Endodermal cell (in vitro differentiated cells): ENCODE data around the gene CRY1. TPM values are rescaled to one million over a fixed set of nuclear protein-coding genes. Genes with fewer than 3 reads are reported as not detected.

Source experiments
- DNase-seq: peaks from one replicate; pipeline ENCODE4 v3.0.0-alpha.2; 2017
- H3K27ac ChIP-seq: 2 replicates; pipeline ENCODE4 v1.5.1; 2013; ENCODE audit warnings: mild to moderate bottlenecking, low read depth, low read length, moderate library complexity
- H3K27me3 ChIP-seq: 2 replicates; pipeline ENCODE4 v1.6.1; 2013; ENCODE audit warnings: mild to moderate bottlenecking, low read length, moderate library complexity; ENCODE audit not compliant: insufficient read depth, control insufficient read depth, poor library complexity, severe bottlenecking
- H3K36me3 ChIP-seq: 2 replicates; pipeline ENCODE4 v1.7.0; 2013; ENCODE audit warnings: mild to moderate bottlenecking, low read length, moderate library complexity; ENCODE audit not compliant: control insufficient read depth, insufficient read depth
- H3K4me1 ChIP-seq: one replicate; pipeline ENCODE4 v1.7.0; 2013; ENCODE audit warnings: low read length; ENCODE audit not compliant: control insufficient read depth, insufficient read depth
- H3K4me3 ChIP-seq: 2 replicates; pipeline ENCODE4 v1.5.1; 2013; ENCODE audit warnings: mild to moderate bottlenecking, low read length, moderate library complexity
- H3K9ac ChIP-seq: 2 replicates; pipeline ENCODE4 v1.6.1; 2013; ENCODE audit warnings: mild to moderate bottlenecking, low read length, moderate library complexity; ENCODE audit not compliant: poor library complexity, severe bottlenecking; ENCODE audit errors: extremely low read depth
- H3K9me3 ChIP-seq: 2 replicates; pipeline ENCODE4 v1.6.1; 2013; ENCODE audit warnings: mild to moderate bottlenecking, low read length, moderate library complexity; ENCODE audit not compliant: control insufficient read depth
- H3K27ac Mint-ChIP-seq: 2 replicates; pipeline ENCODE4 v1.8.0; 2020; ENCODE audit warnings: mixed read lengths
- H3K27me3 Mint-ChIP-seq: 2 replicates; pipeline ENCODE4 v1.8.0; 2021; ENCODE audit warnings: mild to moderate bottlenecking, mixed read lengths; ENCODE audit not compliant: insufficient read depth
- H3K36me3 Mint-ChIP-seq: 2 replicates; pipeline ENCODE4 v1.8.0; 2020; ENCODE audit warnings: low read depth, mixed read lengths
- H3K4me1 Mint-ChIP-seq: 2 replicates; pipeline ENCODE4 v1.8.0; 2020; ENCODE audit warnings: mixed read lengths
- H3K4me3 Mint-ChIP-seq: 2 replicates; pipeline ENCODE4 v1.8.0; 2020; ENCODE audit warnings: mild to moderate bottlenecking, moderate library complexity, mixed read lengths
- H3K9me3 Mint-ChIP-seq: 2 replicates; pipeline ENCODE4 v1.8.0; 2020; ENCODE audit warnings: mild to moderate bottlenecking, mixed read lengths
- WGBS, 2 experiments: methylation state at CpG; one replicate each; pipeline versions ENCODE4 v1.1.5 to v1.1.7; 2013; ENCODE audit warnings: missing lambda C conversion rate in 2 of 2, mixed read lengths in 1 of 2; ENCODE audit not compliant: insufficient coverage in 1 of 2, insufficient read length in 1 of 2; 5-methylcytosine and 5-hydroxymethylcytosine counted together
- total RNA-seq, 2 donors: library from RNA; stranded (reverse); fragmentation: NEBNext Ultra II Directional in 1 of 2; extraction: Animal tissue kit (Norgen Biotek cat#: 25700) in 1 of 2; gene quantifications; 2 replicates in 1 of 2; 3 replicates in 1 of 2; pipeline ENCODE4 v1.2.1, GENCODE V29; 2021
- TF ChIP-seq, protein P1 (sequence below): fragments of 200-600 bp; sonication (generic); conservative IDR thresholded peaks from 2 replicates; pipeline ENCODE4 v1.5.0; 2021; ENCODE audit warnings: antibody characterized with exemption, mild to moderate bottlenecking

CRY1 gene
- total RNA-seq, 2 donors from 2014 or later: 29.9 to 33.4 TPM

- no peaks in the 10 kb centered on the region for H3K27me3 Mint-ChIP-seq
- DNase-seq: no peak
- Histone ChIP-seq H3K36me3 (peaks cover 5% of the 10 kb centered on the region), H3K27me3 (no peaks in the 10 kb centered on the region), H3K4me1 (no peaks in the 10 kb centered on the region), H3K9me3 (peaks cover 11% of the 10 kb centered on the region), H3K4me3 (peak overlapping the region; percentile 97), H3K9ac (no peak overlapping the region), H3K27ac (no peak overlapping the region)
- 60 to 97% methylated on average over 1 to 2 of the region's 2 CpGs for WGBS, 2 experiments
- peaks cover 20% of the 10 kb centered on the region for H3K36me3 Mint-ChIP-seq
- no peak overlapping the region for H3K27ac Mint-ChIP-seq
- TF ChIP-seq, protein P1, sequence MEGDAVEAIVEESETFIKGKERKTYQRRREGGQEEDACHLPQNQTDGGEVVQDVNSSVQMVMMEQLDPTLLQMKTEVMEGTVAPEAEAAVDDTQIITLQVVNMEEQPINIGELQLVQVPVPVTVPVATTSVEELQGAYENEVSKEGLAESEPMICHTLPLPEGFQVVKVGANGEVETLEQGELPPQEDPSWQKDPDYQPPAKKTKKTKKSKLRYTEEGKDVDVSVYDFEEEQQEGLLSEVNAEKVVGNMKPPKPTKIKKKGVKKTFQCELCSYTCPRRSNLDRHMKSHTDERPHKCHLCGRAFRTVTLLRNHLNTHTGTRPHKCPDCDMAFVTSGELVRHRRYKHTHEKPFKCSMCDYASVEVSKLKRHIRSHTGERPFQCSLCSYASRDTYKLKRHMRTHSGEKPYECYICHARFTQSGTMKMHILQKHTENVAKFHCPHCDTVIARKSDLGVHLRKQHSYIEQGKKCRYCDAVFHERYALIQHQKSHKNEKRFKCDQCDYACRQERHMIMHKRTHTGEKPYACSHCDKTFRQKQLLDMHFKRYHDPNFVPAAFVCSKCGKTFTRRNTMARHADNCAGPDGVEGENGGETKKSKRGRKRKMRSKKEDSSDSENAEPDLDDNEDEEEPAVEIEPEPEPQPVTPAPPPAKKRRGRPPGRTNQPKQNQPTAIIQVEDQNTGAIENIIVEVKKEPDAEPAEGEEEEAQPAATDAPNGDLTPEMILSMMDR: no peak
- no peak overlapping the region for H3K4me3 Mint-ChIP-seq
- H3K9me3 Mint-ChIP-seq: peaks cover 1% of the 10 kb centered on the region
- peaks cover 2% of the 10 kb centered on the region for H3K4me1 Mint-ChIP-seq
Observed at GRCh38 chr12:107090711-107091110, 2.6 kb downstream of the CRY1 start.

DNA sequence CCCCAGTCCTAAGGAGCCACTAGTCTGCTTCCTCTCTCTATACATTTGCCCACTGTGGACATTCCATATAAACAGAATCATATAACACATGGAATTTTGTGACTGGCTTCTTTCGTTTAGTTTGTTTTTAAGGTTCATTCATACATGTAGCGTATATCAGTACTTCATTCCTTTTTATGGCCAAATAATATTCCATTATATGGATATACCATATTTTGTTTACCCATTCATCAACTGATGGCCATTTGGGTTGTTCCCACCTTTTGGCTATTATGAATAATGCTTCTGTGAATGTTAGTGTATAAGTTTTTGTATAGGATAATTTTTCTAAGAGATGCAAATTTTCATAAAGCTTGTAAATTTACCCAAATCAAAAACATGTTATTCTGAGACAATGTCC lies 4.4 kb downstream of the CRY1 start:
- WGBS, 2 experiments: 100% methylated on average over 2 of the region's 2 CpGs; no CpG with 5 or more reads in 1 of the 2 experiments
- no peaks in the 10 kb centered on the region for H3K27me3 Mint-ChIP-seq

GRCh38 chr12:107086314-107086713 lies 7.0 kb downstream of the CRY1 start:
- 91 to 100% methylated on average over 3 of the region's 3 CpGs for WGBS, 2 experiments
- no peaks in the 10 kb centered on the region for H3K27me3 Mint-ChIP-seq

More for the DNA sequence above, 4.4 kb downstream of the CRY1 start:
- Mint-ChIP-seq H3K4me3 (no peak overlapping the region), H3K9me3 (peaks cover 2% of the 10 kb centered on the region), H3K36me3 (peaks cover 27% of the 10 kb centered on the region), H3K4me1 (peaks cover 1% of the 10 kb centered on the region), H3K27ac (no peak overlapping the region)
- TF ChIP-seq, protein P1: no peak
- no peaks in the 10 kb centered on the region for H3K27me3 ChIP-seq
- DNase-seq: no peak
- peak overlapping the region; percentile 41 for H3K4me3 ChIP-seq
- no peak overlapping the region for H3K27ac ChIP-seq
- H3K9ac ChIP-seq: no peak overlapping the region
- H3K9me3 ChIP-seq: peaks cover 11% of the 10 kb centered on the region
- H3K4me1 ChIP-seq: no peaks in the 10 kb centered on the region
- peaks cover 5% of the 10 kb centered on the region for H3K36me3 ChIP-seq

More at GRCh38 chr12:107086314-107086713, 7.0 kb downstream of the CRY1 start:
- H3K9me3 ChIP-seq: peaks cover 24% of the 10 kb centered on the region
- DNase-seq: no peak
- H3K36me3 Mint-ChIP-seq: peaks cover 27% of the 10 kb centered on the region
- H3K4me3 Mint-ChIP-seq: no peak overlapping the region
- peaks cover 5% of the 10 kb centered on the region for H3K36me3 ChIP-seq
- no peaks in the 10 kb centered on the region for H3K27me3 ChIP-seq
- TF ChIP-seq, protein P1: no peak
- H3K9me3 Mint-ChIP-seq: peaks cover 23% of the 10 kb centered on the region
- no peaks in the 10 kb centered on the region for H3K4me1 ChIP-seq
- no peak overlapping the region for H3K27ac ChIP-seq
- no peak overlapping the region for H3K9ac ChIP-seq
- H3K27ac Mint-ChIP-seq: no peak overlapping the region
- no peak overlapping the region for H3K4me3 ChIP-seq
- H3K4me1 Mint-ChIP-seq: no peaks in the 10 kb centered on the region
